GM12892 (cell line): ENCODE measurements around the gene ABHD16B.

Experiments
- DNase-seq: peaks from one replicate; pipeline ENCODE4 v3.0.0; 2011; ENCODE audit not compliant: insufficient read length
- FAIRE-seq: peaks from 2 replicates; lab custom pipeline; 2011; peaks lifted over from hg19 to GRCh38; lab: Jason Lieb, UNC
- POLR2A ChIP-seq: IDR thresholded peaks from 2 replicates; pipeline ENCODE4 v1.6.1; 2011; ENCODE audit warnings: low read depth, low read length, control low read depth
- POLR2AphosphoS5 ChIP-seq: IDR thresholded peaks from 2 replicates; pipeline ENCODE4 v1.6.1; 2011; ENCODE audit warnings: low read depth, low read length, control low read depth
- TAF1 ChIP-seq: IDR thresholded peaks from 2 replicates; pipeline ENCODE4 v1.6.1; 2011; ENCODE audit warnings: low read depth, mild to moderate bottlenecking, control low read depth, low read length, borderline replicate concordance

ABHD16B gene

GRCh38 chr20:63828951-63829350 lies 32.3 kb upstream of the ABHD16B start:
- TF ChIP-seq TAF1 = no peak
- no peak for TF ChIP-seq POLR2A
- no peak for TF ChIP-seq POLR2AphosphoS5
- DNase-seq = no peak
- no peak for FAIRE-seq

GRCh38 chr20:63829603-63829944 lies 31.7 kb upstream of the ABHD16B start:
- DNase-seq (no peak), FAIRE-seq (no peak)
- TF ChIP-seq POLR2A = no peak
- TF ChIP-seq POLR2AphosphoS5 = no peak
- TF ChIP-seq TAF1 = no peak

GRCh38 chr20:63829945-63830835 lies 31.1 kb upstream of the ABHD16B start:
- TF ChIP-seq POLR2AphosphoS5 (no peak), POLR2A (no peak)
- FAIRE-seq (no peak), DNase-seq (no peak)

GRCh38 chr20:63830841-63831588 lies 30.3 kb upstream of the ABHD16B start, which contains the start of gene ZBTB46:
TSS of gene ZBTB46 (minus strand) at chr20:63831264. CDS start at chr20:63790757, 40,507 bp downstream.
- FAIRE-seq (no peak), DNase-seq (peak; percentile 94)
- TF ChIP-seq POLR2AphosphoS5 (no peak), POLR2A (no peak), TAF1 (no peak)

- DNase-seq (no peak), FAIRE-seq (no peak)
- TF ChIP-seq POLR2AphosphoS5 (no peak), POLR2A (no peak), TAF1 (no peak)
Observed at GRCh38 chr20:63831646-63831992, 29.7 kb upstream of the ABHD16B start.

- FAIRE-seq (no peak), DNase-seq (no peak)
- TF ChIP-seq TAF1 = no peak
- TF ChIP-seq POLR2AphosphoS5 = no peak
- no peak for TF ChIP-seq POLR2A
Observed at GRCh38 chr20:63831993-63832686, 29.2 kb upstream of the ABHD16B start.

- FAIRE-seq = no peak
- no peak for DNase-seq
- TF ChIP-seq TAF1 (no peak), POLR2A (no peak), POLR2AphosphoS5 (no peak)
Observed at GRCh38 chr20:63833776-63834490, 27.4 kb upstream of the ABHD16B start.

- DNase-seq (no peak), FAIRE-seq (no peak)
- no peak for TF ChIP-seq TAF1
- TF ChIP-seq POLR2AphosphoS5 = no peak
- TF ChIP-seq POLR2A = no peak
Observed at GRCh38 chr20:63834491-63834880, 26.8 kb upstream of the ABHD16B start.

- no peak for TF ChIP-seq POLR2AphosphoS5
- TF ChIP-seq POLR2A = no peak
- TF ChIP-seq TAF1 = no peak
- FAIRE-seq = no peak
- DNase-seq = no peak
Observed at GRCh38 chr20:63835021-63835858, 26.1 kb upstream of the ABHD16B start.

- no peak for TF ChIP-seq TAF1
- no peak for FAIRE-seq
- DNase-seq = no peak
Observed at GRCh38 chr20:63836458-63837344, 24.6 kb upstream of the ABHD16B start.
